ENCODE results near the gene SPIRE2. TPM values are rescaled to one million over a fixed set of nuclear protein-coding genes. Genes with fewer than 3 reads are reported as not detected.
A peak's percentile ranks its signal among the peaks of the same experiment; 100 is the strongest.

The SPIRE2 gene
- total RNA-seq, 5 donors from 2014 or later (not counting 1 experiment from before 2014, with no cell fraction given), result 0.23 to 1.1 (median 0.56) TPM; not detected in 1

- no peaks in the 10 kb centered on the region for H3K27me3 ChIP-seq (replicated peaks in 1 of 2; ENCODE audit: control insufficient read depth in 2 of 2, extremely low read depth in 1 of 2, insufficient read depth in 2 of 2, low read length in 1 of 2)
- peaks cover 11 to 50% of the 10 kb centered on the region in 2 donors for H3K36me3 ChIP-seq (ENCODE audit: control insufficient read depth in 2 of 2, extremely low read depth in 1 of 2, insufficient read depth in 1 of 2, low read length in 1 of 2)
- H3K9me3 ChIP-seq, result no peaks in the 10 kb centered on the region
- DNase-seq, result no peak
- Mint-ChIP-seq H3K36me3 (peaks cover 36% of the 10 kb centered on the region), H3K9me3 (no peaks in the 10 kb centered on the region), H3K4me3 (no peak overlapping the region), H3K27ac (no peak overlapping the region), H3K4me1 (no peaks in the 10 kb centered on the region), H3K27me3 (no peaks in the 10 kb centered on the region)
- ChIA-PET POLR2A (no interaction called here), CTCF (no interaction called here)
- H3K4me1 ChIP-seq (ENCODE audit: control insufficient read depth in 1 of 2, extremely low read depth in 1 of 2, insufficient read depth in 2 of 2, low read length in 2 of 2), result peaks cover 0 to 8% of the 10 kb centered on the region in 2 experiments
- peak in 1 of 4 experiments; percentile 5 for ATAC-seq (replicated peaks in 1 of 4)
- H3K4me3 ChIP-seq (ENCODE audit: control insufficient read depth in 1 of 2, extremely low read depth in 1 of 2, low read length in 1 of 2), result no peak overlapping the region
- 97% methylated on average over 17 of the region's 19 CpGs for WGBS (ENCODE audit: insufficient coverage)
- no peak overlapping the region for H3K27ac ChIP-seq (ENCODE audit: low read length)
These were observed 75.7 kb downstream of the SPIRE2 start for GRCh38 chr16:89903908-89904515.

GRCh38 chr16:89904606-89905510 lies 76.6 kb downstream of the SPIRE2 start:
- H3K36me3 Mint-ChIP-seq, result peaks cover 32% of the 10 kb centered on the region
- no peaks in the 10 kb centered on the region for H3K27me3 Mint-ChIP-seq

GRCh38 chr16:89905511-89906139 lies 77.3 kb downstream of the SPIRE2 start:
- Mint-ChIP-seq H3K27me3 (no peaks in the 10 kb centered on the region), H3K36me3 (peaks cover 24% of the 10 kb centered on the region), H3K9me3 (no peaks in the 10 kb centered on the region), H3K27ac (no peak overlapping the region), H3K4me1 (peaks cover 0 to 6% (median 0%) of the 10 kb centered on the region in 3 donors), H3K4me3 (no peak overlapping the region)
- DNase-seq (no peak), ATAC-seq (replicated peaks in 1 of 4) (no peak)
- Histone ChIP-seq H3K4me3 (ENCODE audit: control insufficient read depth in 1 of 2, extremely low read depth in 1 of 2, low read length in 1 of 2) (no peak overlapping the region), H3K36me3 (ENCODE audit: control insufficient read depth in 2 of 2, extremely low read depth in 1 of 2, insufficient read depth in 1 of 2, low read length in 1 of 2) (peaks cover 10 to 41% of the 10 kb centered on the region in 2 donors), H3K27me3 (replicated peaks in 1 of 2; ENCODE audit: control insufficient read depth in 2 of 2, extremely low read depth in 1 of 2, insufficient read depth in 2 of 2, low read length in 1 of 2) (no peaks in the 10 kb centered on the region), H3K27ac (ENCODE audit: low read length) (no peak overlapping the region), H3K4me1 (ENCODE audit: control insufficient read depth in 1 of 2, extremely low read depth in 1 of 2, insufficient read depth in 2 of 2, low read length in 2 of 2) (peaks cover 0 to 17% of the 10 kb centered on the region in 2 experiments), H3K9me3 (no peaks in the 10 kb centered on the region)
- WGBS (ENCODE audit: insufficient coverage), result 94% methylated on average over 22 of the region's 23 CpGs
- POLR2A ChIA-PET, result no interaction called here
- CTCF ChIA-PET, result no interaction called here

More at GRCh38 chr16:89904606-89905510, 76.6 kb downstream of the SPIRE2 start:
- ATAC-seq (replicated peaks in 1 of 4), result peak in 1 of 4 experiments; percentile 14
- H3K9me3 Mint-ChIP-seq, result no peaks in the 10 kb centered on the region
- Histone ChIP-seq H3K4me3 (ENCODE audit: control insufficient read depth in 1 of 2, extremely low read depth in 1 of 2, low read length in 1 of 2) (no peak overlapping the region), H3K27me3 (replicated peaks in 1 of 2; ENCODE audit: control insufficient read depth in 2 of 2, extremely low read depth in 1 of 2, insufficient read depth in 2 of 2, low read length in 1 of 2) (no peaks in the 10 kb centered on the region), H3K36me3 (ENCODE audit: control insufficient read depth in 2 of 2, extremely low read depth in 1 of 2, insufficient read depth in 1 of 2, low read length in 1 of 2) (peaks cover 11 to 46% of the 10 kb centered on the region in 2 donors), H3K9me3 (no peaks in the 10 kb centered on the region), H3K4me1 (ENCODE audit: control insufficient read depth in 1 of 2, extremely low read depth in 1 of 2, insufficient read depth in 2 of 2, low read length in 2 of 2) (peaks cover 0 to 10% of the 10 kb centered on the region in 2 experiments), H3K27ac (ENCODE audit: low read length) (no peak overlapping the region)
- no peak overlapping the region for H3K27ac Mint-ChIP-seq
- H3K4me1 Mint-ChIP-seq, result peaks cover 0 to 4% (median 0%) of the 10 kb centered on the region in 3 donors
- CTCF ChIA-PET, result no interaction called here
- WGBS (ENCODE audit: insufficient coverage), result 95% methylated on average over 27 of the region's 31 CpGs
- no peak overlapping the region for H3K4me3 Mint-ChIP-seq
- POLR2A ChIA-PET, result no interaction called here
- no peak for DNase-seq

GRCh38 chr16:89906140-89907025 lies 78.1 kb downstream of the SPIRE2 start:
- ChIA-PET CTCF (interaction anchor here (0.6 to 0.8 kb wide), 3 partner anchors 29 to 957 kb away, joined by 3 to 4 read pairs (median 4); no protein-coding TSS in a partner anchor), POLR2A (interaction anchor here in 1 of 2 donors (0.7 kb wide), 1 partner anchor 13 kb away, joined by 6 read pairs; the partner anchor contains the start of gene MC1R)
- Mint-ChIP-seq H3K4me1 (peaks cover 0 to 6% (median 0%) of the 10 kb centered on the region in 3 donors), H3K9me3 (no peaks in the 10 kb centered on the region), H3K27me3 (no peaks in the 10 kb centered on the region), H3K4me3 (no peak overlapping the region), H3K36me3 (peaks cover 25% of the 10 kb centered on the region), H3K27ac (no peak overlapping the region)
- no peak for DNase-seq
- Histone ChIP-seq H3K4me3 (ENCODE audit: control insufficient read depth in 1 of 2, extremely low read depth in 1 of 2, low read length in 1 of 2) (no peak overlapping the region), H3K27ac (ENCODE audit: low read length) (no peak overlapping the region), H3K27me3 (replicated peaks in 1 of 2; ENCODE audit: control insufficient read depth in 2 of 2, extremely low read depth in 1 of 2, insufficient read depth in 2 of 2, low read length in 1 of 2) (no peaks in the 10 kb centered on the region), H3K4me1 (ENCODE audit: control insufficient read depth in 1 of 2, extremely low read depth in 1 of 2, insufficient read depth in 2 of 2, low read length in 2 of 2) (peaks cover 0 to 17% of the 10 kb centered on the region in 2 experiments), H3K9me3 (no peaks in the 10 kb centered on the region), H3K36me3 (ENCODE audit: control insufficient read depth in 2 of 2, extremely low read depth in 1 of 2, insufficient read depth in 1 of 2, low read length in 1 of 2) (peaks cover 6 to 38% of the 10 kb centered on the region in 2 donors)
- ATAC-seq (replicated peaks in 1 of 4), result no peak
- 92% methylated on average over 27 of the region's 40 CpGs for WGBS (ENCODE audit: insufficient coverage)

GRCh38 chr16:89907055-89907814 lies 79.0 kb downstream of the SPIRE2 start:
- Histone ChIP-seq H3K9me3 (no peaks in the 10 kb centered on the region), H3K4me1 (ENCODE audit: control insufficient read depth in 1 of 2, extremely low read depth in 1 of 2, insufficient read depth in 2 of 2, low read length in 2 of 2) (peaks cover 0 to 17% of the 10 kb centered on the region in 2 experiments), H3K27ac (ENCODE audit: low read length) (no peak overlapping the region), H3K4me3 (ENCODE audit: control insufficient read depth in 1 of 2, extremely low read depth in 1 of 2, low read length in 1 of 2) (no peak overlapping the region), H3K27me3 (replicated peaks in 1 of 2; ENCODE audit: control insufficient read depth in 2 of 2, extremely low read depth in 1 of 2, insufficient read depth in 2 of 2, low read length in 1 of 2) (no peaks in the 10 kb centered on the region), H3K36me3 (ENCODE audit: control insufficient read depth in 2 of 2, extremely low read depth in 1 of 2, insufficient read depth in 1 of 2, low read length in 1 of 2) (peaks cover 6 to 38% of the 10 kb centered on the region in 2 donors)
- no peak overlapping the region for H3K27ac Mint-ChIP-seq
- H3K36me3 Mint-ChIP-seq, result peaks cover 25% of the 10 kb centered on the region
- ATAC-seq (replicated peaks in 1 of 4) (no peak), DNase-seq (no peak)
- no peak overlapping the region for H3K4me3 Mint-ChIP-seq
- no peaks in the 10 kb centered on the region for H3K27me3 Mint-ChIP-seq
- CTCF ChIA-PET, result interaction anchor here (0.6 to 0.9 kb wide), 4 partner anchors 20 to 957 kb away, joined by 3 to 4 read pairs (median 4); no protein-coding TSS in a partner anchor
- peaks cover 0 to 6% (median 0%) of the 10 kb centered on the region in 3 donors for H3K4me1 Mint-ChIP-seq
- WGBS (ENCODE audit: insufficient coverage), result 93% methylated on average over 5 of the region's 13 CpGs
- H3K9me3 Mint-ChIP-seq, result no peaks in the 10 kb centered on the region
- POLR2A ChIA-PET, result interaction anchor here in 1 of 2 donors (0.7 kb wide), 1 partner anchor 12 kb away, joined by 6 read pairs; the partner anchor contains the start of gene MC1R

Measured in T-cell (primary cell).